GM21786 (cell line): ENCODE data around the gene MLLT1.

Experiments
- ATAC-seq: cut with Tn5 transposase; IDR thresholded peaks from one replicate; pipeline ENCODE4 v1.9.1; 2021; ENCODE audit not compliant: unreplicated experiment

Gene MLLT1

DNA sequence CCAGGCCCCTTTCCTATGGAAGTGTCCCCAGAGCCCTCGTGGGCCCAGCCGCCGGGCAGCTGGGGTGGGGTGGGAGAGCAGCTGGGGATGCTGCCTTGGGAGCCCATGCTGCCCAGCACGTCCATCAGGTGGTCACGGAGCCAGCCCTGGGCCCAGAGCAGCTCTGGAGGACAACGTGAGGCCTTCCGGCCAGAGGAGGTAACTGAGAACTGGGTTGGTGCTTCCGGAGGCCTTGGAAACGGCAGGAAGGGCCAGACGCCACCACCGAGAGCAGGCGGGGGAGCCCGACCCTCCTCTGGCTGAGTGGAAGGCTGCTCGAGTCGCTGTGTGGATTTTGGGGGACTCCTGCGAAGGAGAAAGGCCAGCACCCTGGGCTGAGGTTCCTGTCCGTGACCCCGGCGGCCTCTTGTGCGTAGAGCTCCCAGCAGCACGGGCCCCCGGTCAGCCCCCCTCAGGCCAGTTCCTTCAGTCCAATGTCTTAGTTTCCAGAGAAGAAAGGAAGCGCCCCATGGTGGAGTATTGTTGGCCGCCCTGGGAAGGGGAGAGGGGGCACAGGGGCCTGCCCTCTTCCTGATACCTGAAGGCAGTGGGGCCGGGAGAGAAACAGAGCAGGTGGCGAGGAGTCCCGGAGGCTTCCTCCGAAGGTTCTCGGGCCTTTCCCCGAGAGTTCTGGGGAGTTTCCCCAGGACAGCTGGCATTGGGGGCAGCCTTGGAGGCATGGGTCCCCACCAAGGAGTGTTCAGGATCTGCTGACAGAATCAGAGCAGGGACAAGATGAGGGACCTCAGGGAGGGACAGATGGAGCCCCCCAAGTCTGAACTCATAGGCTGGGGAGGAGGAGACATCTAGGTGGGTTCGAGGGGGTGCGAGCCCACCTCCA lies 68.8 kb downstream of the MLLT1 start:
- no peak for ATAC-seq

DNA sequence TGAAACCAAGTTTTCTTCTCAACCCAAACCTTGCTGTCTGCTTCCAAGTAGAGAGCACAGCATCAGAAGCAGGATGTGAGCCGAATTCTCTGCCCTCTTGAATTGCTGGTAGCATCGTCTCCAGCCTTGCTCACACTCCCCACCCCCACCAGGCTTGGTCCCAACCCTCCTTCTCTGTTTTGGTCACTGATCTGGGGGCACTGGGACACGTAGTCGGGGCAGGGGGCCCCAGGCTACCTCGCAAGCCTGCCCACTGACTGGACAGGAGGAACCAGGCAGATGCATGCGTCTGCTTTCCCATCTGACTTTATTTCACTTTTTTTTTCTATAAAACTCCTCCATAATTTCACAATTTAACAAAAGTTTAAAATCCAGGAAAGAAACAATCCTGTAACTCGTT lies 69.7 kb downstream of the MLLT1 start:
- ATAC-seq = no peak

DNA sequence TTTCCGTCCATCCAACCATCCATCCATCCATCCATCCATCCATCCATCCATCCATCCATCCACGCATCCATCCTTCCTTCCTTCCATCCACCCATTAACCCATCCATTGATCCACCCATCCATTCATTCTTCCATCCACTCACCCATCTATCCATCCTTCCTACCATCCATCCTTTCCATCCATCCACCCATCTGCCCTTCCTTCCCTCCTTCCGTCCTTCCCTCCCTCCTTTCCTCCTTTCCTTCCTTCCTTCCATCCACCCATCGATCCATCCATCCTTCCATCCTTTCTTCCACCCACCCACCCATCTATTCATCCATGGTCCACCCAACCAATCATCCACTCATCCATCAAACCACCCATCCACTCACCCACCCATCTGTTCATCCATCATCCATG lies 70.1 kb downstream of the MLLT1 start:
- no peak for ATAC-seq

DNA sequence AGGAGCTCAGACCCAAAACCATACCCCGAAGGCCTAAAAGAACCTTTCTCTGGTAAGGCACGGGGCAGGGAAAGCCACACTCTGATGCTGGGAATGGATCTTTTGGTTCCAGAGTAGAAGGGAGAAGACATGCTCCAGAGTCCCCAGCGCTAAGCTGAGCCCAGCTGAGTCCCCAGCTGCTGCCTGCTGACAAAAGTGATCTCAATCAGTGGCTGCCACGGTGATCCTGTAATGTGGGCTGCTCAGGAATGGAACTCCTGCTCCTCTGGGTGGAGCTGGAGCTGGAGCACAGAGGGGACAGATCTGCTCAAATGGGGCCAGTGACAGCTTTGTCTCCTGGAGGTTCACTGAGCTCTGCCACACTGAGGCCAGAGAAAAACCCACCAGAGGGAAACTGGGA lies 70.5 kb downstream of the MLLT1 start:
- no peak for ATAC-seq

DNA sequence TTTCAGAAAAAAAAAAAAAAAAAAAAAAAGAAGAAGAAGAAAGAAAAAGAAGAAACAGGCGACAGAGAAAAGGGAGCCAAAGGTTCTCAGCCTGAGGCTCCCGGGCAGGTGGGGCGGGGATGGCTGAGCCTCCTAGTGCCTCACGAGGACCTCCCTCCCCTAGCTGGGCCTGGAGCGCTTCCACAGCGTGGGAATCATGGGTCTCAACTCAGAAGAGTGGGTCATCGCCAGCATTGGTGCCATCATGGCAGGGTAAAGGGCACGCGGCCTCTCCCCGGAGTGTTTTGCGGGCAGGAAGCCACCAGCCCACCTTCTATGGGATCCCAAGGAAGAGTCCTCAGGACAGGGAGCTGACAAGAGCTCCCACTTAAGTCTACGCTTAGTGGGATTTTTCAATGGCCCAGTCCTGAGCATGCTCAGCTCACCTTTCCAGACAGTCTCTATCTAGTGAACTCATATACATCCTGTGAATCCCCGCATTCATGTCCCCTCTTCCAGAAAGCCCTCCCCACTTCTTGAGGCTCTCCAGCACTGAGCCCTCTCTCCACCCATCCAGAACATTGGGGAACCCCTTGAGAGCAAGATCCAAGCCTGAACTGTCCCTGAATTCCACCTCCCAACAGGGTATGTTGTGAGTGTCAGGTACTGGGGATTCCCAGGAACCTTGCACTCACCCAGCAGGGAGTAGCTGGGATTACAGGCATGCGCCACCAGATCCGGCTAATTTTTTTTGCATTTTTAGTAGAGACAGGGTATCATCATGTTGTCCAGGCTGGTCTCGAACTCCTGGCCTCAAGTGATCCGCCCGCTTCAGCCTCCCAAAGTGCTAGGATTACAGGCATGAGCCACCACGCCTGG lies 74.7 kb downstream of the MLLT1 start:
- ATAC-seq = no peak

DNA sequence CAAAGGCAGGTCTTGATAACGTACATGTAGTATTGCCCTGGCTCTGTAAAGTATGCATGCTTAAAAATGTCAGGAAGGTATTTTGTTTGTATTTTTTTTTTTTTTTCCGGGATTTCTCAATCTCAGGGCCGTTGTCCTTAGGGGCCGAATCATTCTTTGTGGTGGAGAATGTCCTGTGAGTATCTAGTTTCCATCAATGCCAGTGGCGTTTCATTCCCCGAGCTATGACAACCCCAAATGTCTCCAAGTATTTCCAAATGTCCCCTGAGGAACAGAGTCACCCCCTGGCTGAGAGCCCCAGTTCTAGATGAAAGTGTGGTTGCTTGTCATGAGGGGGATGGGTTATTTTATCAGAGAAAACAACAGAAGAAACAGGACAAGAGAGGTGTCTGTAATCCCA lies 75.6 kb downstream of the MLLT1 start:
- ATAC-seq = no peak

DNA sequence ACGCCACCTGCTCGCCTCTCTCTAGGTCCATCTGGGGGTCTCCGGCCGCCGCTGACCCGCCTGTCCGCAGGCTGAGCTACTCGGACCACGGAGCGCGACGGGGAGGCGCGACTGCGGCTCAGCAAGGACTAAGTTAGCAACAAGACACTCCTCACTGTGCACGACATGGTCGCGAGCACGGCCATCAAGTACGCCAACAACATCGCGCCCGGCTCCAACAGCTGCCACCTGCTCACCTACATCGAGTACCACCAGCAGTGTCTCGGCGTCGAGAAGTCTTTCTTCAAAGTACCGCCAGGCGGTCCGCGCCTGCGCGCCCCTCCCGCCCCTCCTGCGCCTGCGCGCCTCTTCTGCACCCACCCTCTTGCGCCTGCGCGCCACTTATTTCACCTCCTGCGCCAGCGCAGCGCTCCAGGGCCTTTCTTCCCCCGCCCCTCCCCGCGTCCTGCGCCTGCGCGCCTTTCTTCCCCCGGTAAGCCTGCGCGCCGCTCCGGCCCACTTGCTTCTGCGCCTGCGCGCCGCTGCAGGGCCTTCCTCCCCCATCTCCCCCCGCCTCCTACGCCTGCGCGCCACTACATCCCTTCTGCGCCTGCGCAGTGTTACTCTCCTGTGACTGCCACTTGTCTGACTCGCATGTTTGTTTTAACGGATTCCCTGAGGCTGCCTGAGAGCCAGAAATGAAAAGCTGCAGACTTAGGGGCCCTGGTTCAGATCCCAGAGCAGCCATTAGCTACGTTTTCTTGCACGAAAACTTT lies 80.4 kb downstream of the MLLT1 start:
- peak; percentile 67 for ATAC-seq

DNA sequence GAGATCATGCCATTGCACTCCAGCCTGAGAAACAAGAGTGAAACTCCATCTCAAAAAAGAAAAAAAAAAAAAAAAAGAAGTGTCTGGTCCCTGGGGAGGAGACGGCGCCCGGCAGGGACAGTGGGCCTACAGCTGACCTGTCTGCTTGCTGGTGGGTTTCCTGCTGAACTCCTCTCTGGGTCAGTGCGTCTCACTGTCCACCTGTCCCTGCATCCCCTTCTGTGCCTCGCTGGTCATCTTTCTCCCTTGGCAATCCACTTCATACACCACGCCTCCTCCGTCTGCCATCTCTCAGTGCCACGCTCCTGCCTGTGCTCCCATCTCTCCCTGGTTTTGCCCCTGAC lies 80.9 kb downstream of the MLLT1 start:
- ATAC-seq = peak; percentile 10

DNA sequence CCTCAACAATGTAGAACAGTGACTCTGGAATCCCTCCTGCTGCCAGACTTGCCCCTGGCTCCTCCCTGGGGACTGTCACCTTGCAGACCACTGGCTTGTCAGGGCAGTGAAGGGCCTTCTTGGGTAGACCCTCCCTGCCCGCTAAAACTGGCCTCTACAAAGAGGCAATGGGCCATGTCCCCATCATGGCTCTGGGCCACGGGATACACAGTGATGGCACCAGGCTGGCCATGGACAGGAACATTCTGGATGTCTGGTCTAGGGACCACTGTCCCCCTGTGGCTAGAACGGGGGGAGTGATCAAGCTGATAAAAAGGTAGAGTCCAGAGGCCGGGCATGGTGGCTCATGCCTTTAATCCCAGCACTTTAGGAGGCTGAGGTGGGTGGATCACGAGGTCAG lies 83.4 kb downstream of the MLLT1 start:
- no peak for ATAC-seq

DNA sequence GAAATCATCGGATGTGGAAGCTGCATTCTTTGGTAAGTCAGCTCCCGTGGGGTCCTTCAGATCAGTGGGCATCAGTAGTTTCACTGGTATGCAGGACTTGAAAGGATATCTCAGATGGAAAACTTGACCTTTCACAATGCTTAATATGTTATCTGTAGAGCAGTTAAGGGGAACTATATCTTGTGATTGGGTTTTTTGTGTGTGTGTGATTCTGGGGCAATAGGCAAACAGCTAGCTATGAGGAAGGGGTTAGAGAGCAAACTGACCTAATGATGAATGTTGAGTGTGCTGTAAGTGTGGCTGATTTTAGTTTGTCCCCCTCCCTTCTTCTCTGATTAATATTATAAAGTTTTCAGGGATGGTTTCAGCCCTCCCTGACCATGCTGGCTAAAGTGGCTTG lies 91.0 kb downstream of the MLLT1 start:
- no peak for ATAC-seq

DNA sequence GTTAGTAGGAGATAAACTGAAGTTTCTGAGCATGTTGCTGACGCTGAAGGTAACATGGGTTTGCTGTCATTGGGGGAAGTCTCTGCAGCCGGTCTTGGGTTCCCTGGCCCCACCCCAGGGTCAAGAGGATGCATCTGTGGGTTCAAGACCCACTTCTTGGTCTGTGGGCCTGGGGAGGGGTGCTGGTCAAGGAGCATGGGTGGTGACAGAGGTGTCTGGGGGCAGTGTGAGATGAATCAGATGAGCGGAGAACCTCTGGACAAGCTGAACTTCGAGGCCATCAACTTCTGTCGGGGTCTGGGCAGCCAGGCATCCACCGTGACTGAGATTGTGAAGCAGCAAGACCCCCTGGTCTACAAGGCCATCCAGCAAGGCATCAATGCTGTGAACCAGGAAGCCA lies 92.4 kb downstream of the MLLT1 start:
- ATAC-seq = no peak

DNA sequence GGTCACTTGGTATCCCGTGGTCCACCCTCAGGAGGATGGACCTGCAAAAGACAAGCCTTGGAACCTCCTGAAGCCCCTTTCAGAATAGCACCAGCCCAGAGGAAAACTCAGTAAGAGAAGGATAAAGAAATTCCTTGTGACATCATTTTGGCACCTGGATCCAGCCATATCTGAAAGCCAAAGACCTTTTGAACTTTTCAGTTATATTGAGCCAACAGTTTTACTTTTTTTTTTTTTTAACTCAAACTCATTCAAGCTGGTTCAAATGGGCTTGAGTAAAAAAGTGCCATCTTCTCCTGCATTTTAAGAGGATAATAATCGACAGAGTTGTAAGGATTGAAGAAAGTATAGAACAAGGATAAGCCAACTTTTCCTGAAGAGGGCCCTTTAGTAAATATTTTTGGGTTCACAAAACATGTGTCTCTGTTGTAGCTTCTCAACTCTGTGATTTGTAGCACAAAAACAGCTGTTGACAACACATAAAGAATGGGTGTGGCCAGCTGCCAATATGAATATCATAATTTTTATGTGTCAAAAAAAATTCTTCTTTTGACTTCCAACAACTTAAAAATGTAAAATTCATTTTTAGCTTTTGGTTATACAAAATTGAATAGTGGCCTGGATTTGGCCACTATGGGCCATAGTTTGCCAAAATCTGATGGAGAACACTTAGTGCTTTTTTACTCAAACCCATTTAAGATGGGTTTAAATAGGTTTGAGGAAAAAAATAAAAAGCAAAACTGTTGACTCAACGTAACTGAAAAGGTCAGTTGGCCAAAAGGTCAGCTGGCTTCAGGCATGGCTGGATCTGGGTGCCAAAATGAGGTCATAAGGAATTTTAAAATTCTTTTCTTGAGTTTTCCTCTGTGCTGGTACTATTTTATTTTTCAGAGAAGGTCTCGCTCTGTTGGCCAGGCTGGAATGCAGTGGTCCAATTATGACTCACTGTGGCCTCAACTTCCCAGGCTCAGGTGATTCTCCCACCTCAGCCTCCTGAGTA lies 93.6 kb downstream of the MLLT1 start:
- ATAC-seq = no peak

DNA sequence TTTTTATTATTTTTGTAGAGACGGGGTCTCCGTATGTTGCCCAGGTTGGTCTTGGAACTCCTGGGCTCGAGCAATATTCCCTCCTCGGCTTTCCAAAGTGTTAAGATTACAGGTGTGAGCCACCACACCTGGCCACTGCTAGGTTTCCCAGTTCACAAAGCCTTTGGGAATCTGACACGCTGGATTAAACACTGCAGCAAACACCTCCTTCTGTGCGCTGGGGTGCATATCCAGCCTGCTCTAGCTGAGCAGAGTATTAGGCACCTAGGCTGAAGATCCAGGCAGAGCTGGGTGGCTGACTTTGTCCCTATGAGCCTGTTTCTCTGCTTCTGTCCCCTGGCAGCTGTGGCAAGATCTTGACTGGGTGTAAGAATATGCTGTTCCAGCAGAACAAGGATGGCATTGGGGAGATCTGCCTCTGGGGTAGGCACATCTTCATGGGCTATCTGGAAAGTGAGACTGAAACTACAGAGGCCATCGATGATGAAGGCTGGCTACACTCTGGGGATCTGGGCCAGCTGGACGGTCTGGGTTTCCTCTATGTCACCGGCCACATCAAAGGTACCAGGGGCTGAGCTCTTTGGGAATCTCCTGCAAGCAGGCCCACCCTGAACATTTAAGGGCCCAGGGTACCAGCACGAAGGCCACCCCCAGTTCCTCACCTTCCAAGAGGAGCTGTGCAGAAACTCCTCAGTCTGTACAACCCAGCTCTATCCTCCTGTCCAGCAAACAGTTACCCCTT lies 94.5 kb downstream of the MLLT1 start:
- ATAC-seq = no peak

DNA sequence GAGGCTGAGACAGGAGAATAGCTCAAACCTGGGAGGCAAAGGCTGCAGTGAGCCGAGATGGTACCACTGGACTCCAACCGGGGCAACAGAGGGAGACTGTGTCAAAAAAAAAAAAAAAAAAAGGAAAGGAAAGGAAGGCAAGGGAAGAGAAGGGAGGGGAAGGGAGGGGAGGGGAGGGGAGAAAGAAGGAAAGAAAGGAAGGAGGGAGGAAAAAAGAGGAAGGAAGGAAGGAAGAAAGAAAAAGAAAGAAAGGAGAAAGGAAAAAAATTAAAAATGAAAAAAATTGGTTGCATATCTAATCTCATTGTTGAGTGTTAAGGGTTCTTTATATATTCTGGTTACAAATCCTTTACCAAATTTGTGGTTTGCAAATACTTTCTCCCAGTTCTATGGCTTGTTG lies 98.7 kb downstream of the MLLT1 start:
- no peak for ATAC-seq

DNA sequence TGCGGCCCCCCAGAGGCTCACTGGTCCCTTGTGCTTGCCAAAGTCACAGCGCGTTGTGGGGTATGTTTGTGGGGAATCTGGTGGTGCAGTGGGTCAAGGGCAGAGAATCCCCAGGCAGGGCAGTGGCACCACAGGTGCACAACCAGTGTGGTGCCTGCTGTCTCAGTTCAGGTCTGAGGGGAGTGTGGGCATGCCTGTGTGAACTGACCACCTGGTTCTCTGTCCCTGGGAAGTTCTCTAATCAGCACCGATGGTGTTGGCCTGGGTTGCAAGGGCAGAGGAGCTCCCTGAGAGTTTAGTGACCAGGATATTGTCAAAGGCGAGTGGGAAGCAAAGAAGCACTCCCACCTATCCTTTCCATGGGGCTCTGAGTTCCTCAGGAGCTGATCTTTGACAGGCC lies 106.6 kb downstream of the MLLT1 start:
- no peak for ATAC-seq

DNA sequence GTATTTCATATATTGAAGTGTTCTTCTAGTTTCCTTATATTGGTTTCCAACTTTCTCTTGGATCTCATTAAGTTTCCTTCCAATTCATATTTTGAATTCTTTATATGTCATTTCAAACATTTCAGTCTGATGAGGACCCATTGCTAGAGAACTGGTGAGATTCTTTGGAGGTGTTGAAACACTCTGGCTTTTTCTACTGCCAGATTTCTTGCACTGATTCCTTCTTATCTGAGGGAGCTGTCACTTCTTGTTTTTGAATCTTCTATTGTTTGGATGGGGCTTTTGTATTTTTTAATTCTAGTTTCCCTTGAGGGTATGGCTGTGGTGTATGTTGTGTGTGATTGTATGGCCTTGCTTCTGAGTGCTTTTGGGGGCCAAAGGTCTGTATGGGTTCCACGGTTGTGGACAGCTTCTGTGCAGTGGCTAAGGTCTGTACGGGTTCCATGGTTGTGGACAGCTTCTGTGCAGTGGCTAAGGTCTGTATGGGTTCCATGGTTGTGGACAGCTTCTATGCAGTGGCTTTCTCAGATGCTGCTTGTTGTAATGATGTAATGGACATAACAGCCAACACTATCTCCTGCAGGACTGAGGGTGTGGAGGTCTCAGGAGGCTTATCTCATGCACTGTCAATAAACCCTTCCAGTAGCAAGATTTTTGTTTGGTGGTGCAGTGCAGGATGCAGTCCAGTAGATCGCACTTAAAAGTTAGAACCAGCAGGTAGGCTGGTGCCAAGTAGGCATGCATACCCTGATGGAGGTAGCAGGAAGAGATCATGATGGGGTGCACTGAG lies 107.5 kb downstream of the MLLT1 start:
- ATAC-seq = no peak

DNA sequence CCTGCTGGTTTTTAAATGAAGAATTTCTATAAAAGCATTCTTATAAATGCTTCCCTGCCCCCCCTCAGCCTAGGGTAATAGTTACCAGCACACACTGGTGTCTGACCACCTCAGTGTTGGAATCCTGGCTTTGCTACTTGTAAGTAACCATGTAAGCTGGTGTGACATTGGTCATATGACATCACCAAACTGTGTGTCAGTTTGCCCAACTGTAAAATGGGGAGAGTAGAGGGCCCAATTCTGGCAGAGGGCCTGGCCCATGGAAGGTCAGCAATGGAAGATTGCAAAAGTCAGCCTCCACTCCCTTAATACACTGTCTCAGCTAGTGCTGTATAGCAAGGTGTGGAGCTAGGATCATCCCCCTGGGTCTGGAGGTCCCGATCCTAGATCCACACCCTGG lies 112.7 kb downstream of the MLLT1 start:
- no peak for ATAC-seq

DNA sequence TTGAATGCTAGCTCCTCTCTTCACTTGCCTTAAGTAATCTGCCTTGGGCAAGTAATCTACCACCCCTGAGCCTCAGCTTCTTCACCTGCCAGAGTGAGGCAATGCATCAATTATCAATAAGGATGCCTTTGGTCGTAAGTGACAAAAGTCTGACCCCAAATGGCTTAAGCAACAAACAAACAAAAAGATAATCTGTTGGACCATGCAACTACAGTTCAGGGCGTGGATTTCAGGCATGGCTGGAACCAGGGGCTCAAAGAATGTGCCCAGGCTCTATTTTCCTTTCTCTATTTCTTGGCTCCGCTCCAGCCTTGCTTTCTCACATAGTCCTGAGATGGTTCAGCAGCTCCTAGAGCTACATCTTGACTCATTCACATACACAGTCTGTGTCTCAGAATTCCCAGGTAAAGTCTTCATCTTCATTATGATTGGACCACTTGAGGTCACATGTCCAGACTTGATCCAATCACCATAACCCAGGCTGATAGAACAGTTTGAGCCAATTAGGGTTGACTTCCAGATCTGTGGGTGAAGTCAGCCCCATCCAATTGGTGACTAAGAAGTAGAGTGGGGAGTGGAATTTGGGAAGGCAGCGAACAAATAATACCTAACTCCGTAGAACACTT lies 114.8 kb downstream of the MLLT1 start:
- no peak for ATAC-seq
